ENCODE measurements around the gene NFU1.
"Not testable (repeated sequence)": the region's sequence is repeated elsewhere in the genome, so short reads cannot be mapped to it uniquely, and the experiment has no call there.

Gene NFU1

DNA sequence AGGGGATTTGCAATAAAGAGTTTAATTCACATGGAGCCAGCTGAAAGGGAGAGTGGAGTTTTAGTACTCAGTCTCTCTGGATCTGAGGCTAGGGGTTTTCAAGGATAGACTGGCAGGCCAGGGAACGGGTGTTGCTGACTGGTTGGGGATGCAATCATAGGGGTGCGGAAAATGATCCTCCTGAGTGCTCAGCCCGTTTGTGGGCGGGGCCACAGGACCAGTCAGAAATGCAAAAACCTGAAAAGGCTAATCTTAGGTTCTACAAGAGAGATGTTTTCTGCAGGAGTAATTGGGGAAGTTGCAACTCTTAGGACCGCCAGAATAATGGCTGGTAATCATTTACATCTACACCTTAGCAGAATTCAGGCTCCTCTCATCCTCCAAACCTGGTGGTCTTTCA is 2.5 kb downstream of the NFU1 start:
- H3K4me1 ChIP-seq (ENCODE audit: insufficient read depth, low read length): peaks cover 19% of the 10 kb centered on the region
- no peak overlapping the region for H3K9ac ChIP-seq (ENCODE audit: low read depth, low read length)
- no peaks in the 10 kb centered on the region for H3K9me3 ChIP-seq (ENCODE audit: control insufficient read depth, insufficient read depth, low read length)
- H3K36me3 ChIP-seq (ENCODE audit: insufficient read depth, low read length): peaks cover under 1% of the 10 kb centered on the region

DNA sequence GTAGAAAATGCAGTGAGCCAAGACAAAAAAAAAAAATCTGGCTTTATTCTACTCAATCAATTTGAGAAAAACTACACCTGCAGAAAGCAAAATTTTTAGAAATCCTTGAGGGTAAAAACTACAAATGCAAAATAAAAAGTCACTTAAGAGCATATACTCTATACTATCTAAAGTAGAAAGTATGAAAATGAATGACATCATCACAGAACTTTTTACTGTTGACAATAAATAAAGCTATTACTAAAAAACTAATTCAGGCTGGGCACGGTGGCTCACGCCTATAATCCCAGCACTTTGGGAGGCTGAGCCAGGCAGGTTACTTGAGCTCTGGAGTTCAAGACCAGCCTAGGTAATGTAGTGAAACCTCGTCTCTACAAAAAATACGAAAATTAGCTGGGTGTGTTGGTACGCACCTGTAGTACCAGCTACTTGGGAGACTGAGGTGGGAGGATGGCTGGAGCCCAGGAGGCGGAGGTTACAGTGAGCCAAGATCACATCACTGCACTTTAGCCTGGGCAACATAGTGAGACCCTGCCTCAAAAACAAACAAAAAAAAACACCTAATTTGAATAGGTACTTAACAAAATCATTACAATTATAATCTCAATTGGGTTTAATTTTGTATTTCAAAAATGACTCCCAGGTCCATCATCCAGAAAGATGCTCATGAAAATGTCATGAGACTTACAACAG is 7.6 kb downstream of the NFU1 start:
- Histone ChIP-seq H3K4me1 (ENCODE audit: insufficient read depth, low read length) (no peaks in the 10 kb centered on the region), H3K9me3 (ENCODE audit: control insufficient read depth, insufficient read depth, low read length) (no peaks in the 10 kb centered on the region), H3K36me3 (ENCODE audit: insufficient read depth, low read length) (peaks cover 7% of the 10 kb centered on the region), H3K9ac (ENCODE audit: low read depth, low read length) (no peak overlapping the region)

GRCh38 chr2:69428981-69429380 is 8.3 kb downstream of the NFU1 start:
- Histone ChIP-seq H3K4me1 (ENCODE audit: insufficient read depth, low read length) (no peaks in the 10 kb centered on the region), H3K9me3 (ENCODE audit: control insufficient read depth, insufficient read depth, low read length) (no peaks in the 10 kb centered on the region), H3K36me3 (ENCODE audit: insufficient read depth, low read length) (peaks cover 7% of the 10 kb centered on the region), H3K9ac (ENCODE audit: low read depth, low read length) (no peak overlapping the region)

DNA sequence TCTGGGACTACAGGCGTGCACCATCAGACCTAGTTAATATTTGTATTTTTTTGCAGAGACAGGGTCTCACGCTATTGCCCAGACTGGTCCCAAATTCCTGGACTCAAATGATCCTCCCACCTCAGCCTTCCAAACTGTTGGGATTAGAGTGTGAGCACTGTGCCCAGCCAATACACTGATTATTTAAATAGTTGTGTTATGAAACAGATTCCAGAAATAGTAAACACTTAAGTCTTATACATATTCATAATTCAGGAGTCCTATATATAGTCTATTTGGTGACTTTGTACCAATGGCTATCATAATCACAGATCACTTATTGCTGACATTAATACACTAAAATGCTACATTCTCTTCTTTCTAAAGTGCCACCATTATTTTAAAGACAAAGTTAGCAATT is 12.8 kb downstream of the NFU1 start:
- Histone ChIP-seq H3K9me3 (ENCODE audit: control insufficient read depth, insufficient read depth, low read length) (no peaks in the 10 kb centered on the region), H3K9ac (ENCODE audit: low read depth, low read length) (no peak overlapping the region), H3K36me3 (ENCODE audit: insufficient read depth, low read length) (peaks cover 8% of the 10 kb centered on the region), H3K4me1 (ENCODE audit: insufficient read depth, low read length) (no peaks in the 10 kb centered on the region)

DNA sequence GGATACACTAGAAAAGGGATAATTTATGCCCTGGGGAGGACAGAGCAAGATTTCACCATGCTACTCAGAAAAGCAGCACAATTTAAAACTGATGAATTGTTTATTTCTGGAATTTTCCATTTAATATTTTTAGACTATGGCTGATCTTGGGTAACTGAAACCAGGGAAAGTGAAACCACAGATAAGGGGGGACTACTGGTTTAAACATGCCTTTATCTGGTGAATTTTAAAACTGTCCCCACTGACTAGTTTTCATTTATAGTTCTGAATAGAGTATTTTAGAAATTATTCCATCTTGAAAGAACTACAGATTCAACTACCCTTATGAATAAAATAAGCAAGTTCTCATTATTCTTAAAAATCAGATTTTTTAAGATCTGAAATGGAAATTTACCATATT is 15.0 kb downstream of the NFU1 start:
- H3K36me3 ChIP-seq (ENCODE audit: insufficient read depth, low read length): peaks cover 4% of the 10 kb centered on the region
- H3K9me3 ChIP-seq (ENCODE audit: control insufficient read depth, insufficient read depth, low read length): no peaks in the 10 kb centered on the region
- H3K9ac ChIP-seq (ENCODE audit: low read depth, low read length): no peak overlapping the region
- no peaks in the 10 kb centered on the region for H3K4me1 ChIP-seq (ENCODE audit: insufficient read depth, low read length)

GRCh38 chr2:69419111-69419510 is 18.1 kb downstream of the NFU1 start:
- not testable (repeated sequence) for H3K9ac ChIP-seq (ENCODE audit: low read depth, low read length); H3K4me1 ChIP-seq (ENCODE audit: insufficient read depth, low read length); H3K36me3 ChIP-seq (ENCODE audit: insufficient read depth, low read length); H3K9me3 ChIP-seq (ENCODE audit: control insufficient read depth, insufficient read depth, low read length)

DNA sequence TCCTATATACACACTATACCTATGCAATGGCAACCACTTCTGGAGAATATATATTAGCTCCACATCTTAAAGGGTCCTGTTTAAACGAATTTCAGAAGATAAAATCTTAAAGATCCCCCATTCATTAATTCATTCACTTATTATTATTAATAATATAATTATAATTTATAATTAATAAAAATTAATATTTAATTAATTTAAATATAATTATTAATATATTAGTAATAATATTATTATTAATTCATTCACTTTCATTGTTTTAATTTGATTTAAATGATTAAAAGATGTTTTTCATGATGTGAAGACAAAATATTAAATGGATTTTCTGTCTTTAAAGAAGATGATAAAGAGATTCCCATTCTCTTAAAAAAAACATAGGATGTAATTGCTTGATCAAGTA is 21.1 kb downstream of the NFU1 start:
- Histone ChIP-seq H3K36me3 (ENCODE audit: insufficient read depth, low read length) (no peaks in the 10 kb centered on the region), H3K9me3 (ENCODE audit: control insufficient read depth, insufficient read depth, low read length) (no peaks in the 10 kb centered on the region)

GRCh38 chr2:69411120-69411519 is 26.1 kb downstream of the NFU1 start:
- Histone ChIP-seq H3K4me1 (ENCODE audit: insufficient read depth, low read length) (no peaks in the 10 kb centered on the region), H3K9ac (ENCODE audit: low read depth, low read length) (no peak overlapping the region), H3K36me3 (ENCODE audit: insufficient read depth, low read length) (no peaks in the 10 kb centered on the region)

More for the DNA sequence above, 21.1 kb downstream of the NFU1 start:
- H3K9ac ChIP-seq (ENCODE audit: low read depth, low read length): no peak overlapping the region
- no peaks in the 10 kb centered on the region for H3K4me1 ChIP-seq (ENCODE audit: insufficient read depth, low read length)

GRCh38 chr2:69405306-69405705 is 31.9 kb downstream of the NFU1 start:
- no peaks in the 10 kb centered on the region for H3K4me1 ChIP-seq (ENCODE audit: insufficient read depth, low read length)
- H3K36me3 ChIP-seq (ENCODE audit: insufficient read depth, low read length): 0 out of 2 replicates have a peak, but pooled peaks cover 9% of the 10 kb centered on the region
- H3K9me3 ChIP-seq (ENCODE audit: control insufficient read depth, insufficient read depth, low read length): no peaks in the 10 kb centered on the region
- H3K9ac ChIP-seq (ENCODE audit: low read depth, low read length): no peak overlapping the region

More at GRCh38 chr2:69411120-69411519, 26.1 kb downstream of the NFU1 start:
- no peaks in the 10 kb centered on the region for H3K9me3 ChIP-seq (ENCODE audit: control insufficient read depth, insufficient read depth, low read length)

GRCh38 chr2:69400121-69400520 is 37.1 kb downstream of the NFU1 start:
- Histone ChIP-seq H3K9me3 (ENCODE audit: control insufficient read depth, insufficient read depth, low read length) (no peaks in the 10 kb centered on the region), H3K9ac (ENCODE audit: low read depth, low read length) (no peak overlapping the region), H3K36me3 (ENCODE audit: insufficient read depth, low read length) (peaks cover 15% of the 10 kb centered on the region; the same call in 1 of the 2 replicates), H3K4me1 (ENCODE audit: insufficient read depth, low read length) (no peaks in the 10 kb centered on the region)

- H3K4me1 ChIP-seq (ENCODE audit: insufficient read depth, low read length): no peaks in the 10 kb centered on the region
- no peaks in the 10 kb centered on the region for H3K9me3 ChIP-seq (ENCODE audit: control insufficient read depth, insufficient read depth, low read length)
- peaks cover 9% of the 10 kb centered on the region; the same call in 1 of the 2 replicates for H3K36me3 ChIP-seq (ENCODE audit: insufficient read depth, low read length)
- H3K9ac ChIP-seq (ENCODE audit: low read depth, low read length): no peak overlapping the region
Observed at GRCh38 chr2:69397234-69397633, 40.0 kb downstream of the NFU1 start.

DNA sequence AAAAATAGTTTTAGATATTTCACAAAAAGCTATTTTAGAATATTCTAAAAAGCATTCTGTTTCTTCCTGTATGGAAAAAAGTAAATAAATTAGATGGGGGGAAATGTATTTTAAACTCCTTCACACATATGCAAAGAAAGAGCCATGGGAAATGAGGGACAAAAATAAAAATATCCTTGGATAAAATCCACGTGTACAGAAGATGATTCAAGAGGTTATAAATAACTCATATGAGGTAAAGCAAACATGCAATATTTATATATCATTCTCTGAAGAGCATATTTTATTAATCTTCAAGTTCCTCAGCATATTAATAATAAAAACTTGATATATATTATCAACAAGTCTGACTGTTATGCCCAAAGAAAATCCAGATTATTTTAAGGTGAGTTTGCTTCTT is 41.4 kb downstream of the NFU1 start:
- H3K36me3 ChIP-seq (ENCODE audit: insufficient read depth, low read length): peaks cover 9% of the 10 kb centered on the region; the same call in 1 of the 2 replicates
- H3K9ac ChIP-seq (ENCODE audit: low read depth, low read length): no peak overlapping the region
- H3K4me1 ChIP-seq (ENCODE audit: insufficient read depth, low read length): no peaks in the 10 kb centered on the region
- no peaks in the 10 kb centered on the region for H3K9me3 ChIP-seq (ENCODE audit: control insufficient read depth, insufficient read depth, low read length)

GRCh38 chr2:69393963-69394362 is 43.3 kb downstream of the NFU1 start:
- no peaks in the 10 kb centered on the region for H3K4me1 ChIP-seq (ENCODE audit: insufficient read depth, low read length)
- no peaks in the 10 kb centered on the region for H3K9me3 ChIP-seq (ENCODE audit: control insufficient read depth, insufficient read depth, low read length)
- no peak overlapping the region for H3K9ac ChIP-seq (ENCODE audit: low read depth, low read length)
- peaks cover 2% of the 10 kb centered on the region; the same call in 1 of the 2 replicates for H3K36me3 ChIP-seq (ENCODE audit: insufficient read depth, low read length)

DNA sequence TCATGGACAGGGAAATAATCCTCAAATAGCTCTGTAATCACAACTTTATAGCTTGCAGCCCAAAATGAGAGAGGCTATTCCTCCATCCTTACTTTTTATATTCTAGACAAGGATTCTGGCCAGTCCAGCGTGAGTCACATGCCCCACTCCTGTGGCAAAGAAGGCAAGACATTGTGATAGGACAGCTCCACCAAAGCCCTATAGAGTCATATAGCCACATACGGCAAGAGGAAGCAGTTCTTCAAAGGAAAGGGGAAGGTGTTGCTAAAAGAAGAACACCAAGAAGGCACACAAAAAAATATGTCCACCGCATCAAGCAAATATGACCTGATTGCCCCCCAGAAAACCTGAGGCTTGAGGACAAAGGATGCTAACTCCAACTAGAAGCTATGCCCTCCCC is 46.8 kb downstream of the NFU1 start:
- H3K36me3 ChIP-seq (ENCODE audit: insufficient read depth, low read length): no peaks in the 10 kb centered on the region
- peaks cover 3% of the 10 kb centered on the region; the same call in 1 of the 2 replicates for H3K4me1 ChIP-seq (ENCODE audit: insufficient read depth, low read length)
- H3K9ac ChIP-seq (ENCODE audit: low read depth, low read length): no peak overlapping the region
- H3K9me3 ChIP-seq (ENCODE audit: control insufficient read depth, insufficient read depth, low read length): no peaks in the 10 kb centered on the region

DNA sequence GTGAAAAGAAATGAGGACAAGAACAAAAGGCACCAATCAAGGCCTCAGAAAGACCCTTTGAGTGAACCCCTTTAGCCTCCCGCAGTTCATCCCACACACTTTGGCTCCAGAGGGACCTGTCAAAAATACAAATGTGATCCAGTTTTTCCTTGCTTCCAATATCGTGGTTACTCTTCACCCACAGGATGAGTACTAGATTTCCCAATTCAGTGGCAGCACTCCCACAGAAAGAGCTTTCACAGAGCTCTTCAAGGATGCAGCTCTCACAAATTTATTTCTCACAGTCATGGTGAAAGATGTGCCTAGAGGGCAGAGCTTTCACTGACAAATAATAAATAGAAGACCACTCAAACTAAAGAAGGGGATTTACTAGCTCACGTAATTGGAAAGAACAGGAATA is 47.2 kb downstream of the NFU1 start:
- H3K4me1 ChIP-seq (ENCODE audit: insufficient read depth, low read length): peaks cover 3% of the 10 kb centered on the region; the same call in 1 of the 2 replicates
- no peaks in the 10 kb centered on the region for H3K36me3 ChIP-seq (ENCODE audit: insufficient read depth, low read length)
- H3K9me3 ChIP-seq (ENCODE audit: control insufficient read depth, insufficient read depth, low read length): no peaks in the 10 kb centered on the region
- H3K9ac ChIP-seq (ENCODE audit: low read depth, low read length): no peak overlapping the region
